ENCODE results near the gene DNPEP.

Gene DNPEP

GRCh38 chr2:219362072-219362471 is 25.6 kb downstream of the DNPEP start:
- DNase-seq (ENCODE audit: low read depth) = no peak

GRCh38 chr2:219358170-219359075 is 29.3 kb downstream of the DNPEP start:
- no peak for DNase-seq (ENCODE audit: low read depth)

- no peak for DNase-seq (ENCODE audit: low read depth)
These were observed 30.9 kb downstream of the DNPEP start for GRCh38 chr2:219356834-219357233.

GRCh38 chr2:219354582-219354981 is 33.1 kb downstream of the DNPEP start:
- DNase-seq (ENCODE audit: low read depth) = no peak

- DNase-seq (ENCODE audit: low read depth) = no peak
These were observed 34.6 kb downstream of the DNPEP start for GRCh38 chr2:219353129-219353528.

GRCh38 chr2:219352448-219353023 is 35.2 kb downstream of the DNPEP start:
- peak; percentile 38 for DNase-seq (ENCODE audit: low read depth)

GRCh38 chr2:219350710-219351221 is 36.9 kb downstream of the DNPEP start:
- DNase-seq (ENCODE audit: low read depth) = peak; percentile 61

- DNase-seq (ENCODE audit: low read depth) = no peak
These were observed 37.5 kb downstream of the DNPEP start for GRCh38 chr2:219350215-219350614.

- DNase-seq (ENCODE audit: low read depth) = no peak
These were observed 42.8 kb downstream of the DNPEP start for GRCh38 chr2:219344751-219345430.

GRCh38 chr2:219335373-219335786 is 52.3 kb downstream of the DNPEP start:
- DNase-seq (ENCODE audit: low read depth) = no peak

GRCh38 chr2:219334076-219334475 is 53.6 kb downstream of the DNPEP start:
- DNase-seq (ENCODE audit: low read depth) = no peak

GRCh38 chr2:219332542-219332941 is 55.2 kb downstream of the DNPEP start, which contains the start of gene RESP18:
Gene RESP18, minus strand, starts transcription at chr2:219332744.
- DNase-seq (ENCODE audit: low read depth) = no peak

GRCh38 chr2:219331560-219332213 is 56.0 kb downstream of the DNPEP start:
- no peak for DNase-seq (ENCODE audit: low read depth)

GRCh38 chr2:219327719-219328118 is 60.0 kb downstream of the DNPEP start:
- DNase-seq (ENCODE audit: low read depth) = no peak

GRCh38 chr2:219325657-219326315 is 61.9 kb downstream of the DNPEP start:
- DNase-seq (ENCODE audit: low read depth) = no peak

GRCh38 chr2:219325136-219325535 is 62.6 kb downstream of the DNPEP start:
- DNase-seq (ENCODE audit: low read depth) = no peak

GRCh38 chr2:219323434-219323833 is 64.3 kb downstream of the DNPEP start:
- no peak for DNase-seq (ENCODE audit: low read depth)
